ENCODE measurements around the gene TRIB2.

GRCh38 chr2:12771154-12771553, 54.4 kb downstream of the TRIB2 start:
- TF ChIP-seq, protein P1, sequence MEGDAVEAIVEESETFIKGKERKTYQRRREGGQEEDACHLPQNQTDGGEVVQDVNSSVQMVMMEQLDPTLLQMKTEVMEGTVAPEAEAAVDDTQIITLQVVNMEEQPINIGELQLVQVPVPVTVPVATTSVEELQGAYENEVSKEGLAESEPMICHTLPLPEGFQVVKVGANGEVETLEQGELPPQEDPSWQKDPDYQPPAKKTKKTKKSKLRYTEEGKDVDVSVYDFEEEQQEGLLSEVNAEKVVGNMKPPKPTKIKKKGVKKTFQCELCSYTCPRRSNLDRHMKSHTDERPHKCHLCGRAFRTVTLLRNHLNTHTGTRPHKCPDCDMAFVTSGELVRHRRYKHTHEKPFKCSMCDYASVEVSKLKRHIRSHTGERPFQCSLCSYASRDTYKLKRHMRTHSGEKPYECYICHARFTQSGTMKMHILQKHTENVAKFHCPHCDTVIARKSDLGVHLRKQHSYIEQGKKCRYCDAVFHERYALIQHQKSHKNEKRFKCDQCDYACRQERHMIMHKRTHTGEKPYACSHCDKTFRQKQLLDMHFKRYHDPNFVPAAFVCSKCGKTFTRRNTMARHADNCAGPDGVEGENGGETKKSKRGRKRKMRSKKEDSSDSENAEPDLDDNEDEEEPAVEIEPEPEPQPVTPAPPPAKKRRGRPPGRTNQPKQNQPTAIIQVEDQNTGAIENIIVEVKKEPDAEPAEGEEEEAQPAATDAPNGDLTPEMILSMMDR (IDR thresholded peaks at IDR 0.05), result no peak
- no peak for TF ChIP-seq EZH2 (IDR thresholded peaks at IDR 0.05)
